WTC11 (cell line): ENCODE measurements around the gene SLPI. TPM values are rescaled to one million over a fixed set of nuclear protein-coding genes. Genes with fewer than 3 reads are reported as not detected.

Experiments
- ATAC-seq: fragments of 200-7000 bp; cut with Tn5 transposase; 2 replicates; pipeline ENCODE4 v1.10.0; 2021; ENCODE audit warnings: mild to moderate bottlenecking, moderate library complexity
- Bru-seq: library from RNA; stranded (reverse); fragments of 400-500 nt; gene quantifications from one replicate; lab custom pipeline; 2021; lab: Mats Ljungman, UMichigan
- CTCF ChIA-PET: fragments of 300-600 bp; sonication (Branson Sonifier 250); formaldehyde crosslinking; loops from one replicate; lab custom pipeline; 2021; ENCODE audit warnings: antibody characterized with exemption; lab: Charles Lee
- POLR2A ChIA-PET: fragments of 350-600 bp; sonication (Branson Sonifier 250); formaldehyde crosslinking; loops from one replicate; lab custom pipeline; 2021; ENCODE audit warnings: antibody characterized with exemption; lab: Charles Lee
- DNase-seq: peaks from one replicate; pipeline ENCODE4 v3.0.0; 2021; ENCODE audit warnings: low spot score
- H3K27ac Mint-ChIP-seq: 2 replicates; pipeline ENCODE4 v1.8.0; 2021; ENCODE audit warnings: mixed read lengths
- H3K27me3 Mint-ChIP-seq: 2 replicates; pipeline ENCODE4 v1.8.0; 2021; ENCODE audit warnings: low read depth, mild to moderate bottlenecking, moderate library complexity, mixed read lengths
- H3K36me3 Mint-ChIP-seq: 2 replicates; pipeline ENCODE4 v1.8.0; 2021; ENCODE audit warnings: mixed read lengths
- H3K4me1 Mint-ChIP-seq: 2 replicates; pipeline ENCODE4 v1.8.0; 2022; ENCODE audit warnings: mixed read lengths
- H3K4me3 Mint-ChIP-seq: 2 replicates; pipeline ENCODE4 v1.8.0; 2021; ENCODE audit warnings: mild to moderate bottlenecking, moderate library complexity, mixed read lengths
- H3K9me3 Mint-ChIP-seq: 2 replicates; pipeline ENCODE4 v1.8.0; 2021; ENCODE audit warnings: mixed read lengths
- ATF1 ChIP-seq: sonication (generic); formaldehyde crosslinking; IDR thresholded peaks from 2 replicates; pipeline ENCODE4 v1.8.1; 2023; ENCODE audit warnings: mild to moderate bottlenecking, moderate library complexity, missing genetic modification reagents
- CTCF ChIP-seq: fragments of 200-600 bp; IDR thresholded peaks from 2 replicates; pipeline ENCODE4 v1.8.0; 2022; ENCODE audit warnings: antibody characterized with exemption
- EMX1 ChIP-seq: fragments of 250-450 bp; sonication (Bioruptor Pico); IDR thresholded peaks from 2 replicates; pipeline ENCODE4 v1.8.0; 2021; ENCODE audit warnings: mild to moderate bottlenecking
- ERG ChIP-seq: fragments of 250-450 bp; sonication (Bioruptor Pico); IDR thresholded peaks from 2 replicates; pipeline ENCODE4 v1.8.0; 2021; ENCODE audit warnings: mild to moderate bottlenecking
- ESRRA ChIP-seq: sonication (generic); formaldehyde crosslinking; IDR thresholded peaks from 2 replicates; pipeline ENCODE4 v1.8.1; 2022; ENCODE audit warnings: mild to moderate bottlenecking, missing genetic modification reagents, borderline replicate concordance
- FOXP1 ChIP-seq: sonication (generic); formaldehyde crosslinking; IDR thresholded peaks from 2 replicates; pipeline ENCODE4 v1.8.0; 2022; ENCODE audit warnings: missing genetic modification reagents, mild to moderate bottlenecking, moderate library complexity, borderline replicate concordance
- MXD4 ChIP-seq: fragments of 250-450 bp; sonication (Bioruptor Pico); IDR thresholded peaks from 2 replicates; pipeline ENCODE4 v1.8.0; 2021; ENCODE audit warnings: mild to moderate bottlenecking, moderate library complexity, borderline replicate concordance
- NFYB ChIP-seq: sonication (generic); formaldehyde crosslinking; conservative IDR thresholded peaks from 2 replicates; pipeline ENCODE4 v1.8.0; 2022; ENCODE audit warnings: low read depth, missing genetic modification reagents
- NR1H2 ChIP-seq: sonication (generic); formaldehyde crosslinking; IDR thresholded peaks from 2 replicates; pipeline ENCODE4 v1.9.0; 2021; ENCODE audit warnings: mild to moderate bottlenecking, moderate library complexity, missing genetic modification reagents
- PRRX2 ChIP-seq: fragments of 250-450 bp; sonication (Bioruptor Pico); IDR thresholded peaks from 2 replicates; pipeline ENCODE4 v1.8.0; 2021; ENCODE audit warnings: mild to moderate bottlenecking
- RORB ChIP-seq: fragments of 250-450 bp; sonication (Bioruptor Pico); IDR thresholded peaks from 2 replicates; pipeline ENCODE4 v1.9.0; 2021; ENCODE audit warnings: mild to moderate bottlenecking
- TEAD4 ChIP-seq: sonication (generic); formaldehyde crosslinking; IDR thresholded peaks from 2 replicates; pipeline ENCODE4 v1.8.0; 2022; ENCODE audit warnings: mild to moderate bottlenecking, missing genetic modification reagents
- ZNF138 ChIP-seq: sonication (generic); formaldehyde crosslinking; conservative IDR thresholded peaks from 2 replicates; pipeline ENCODE4 v1.8.1; 2022; ENCODE audit warnings: mild to moderate bottlenecking, moderate library complexity, missing genetic modification reagents
- long read RNA-seq, 3 experiments: library from RNA in 1 of 3; library from capped mRNA in 1 of 3; library from polyadenylated mRNA in 1 of 3; unstranded in 2 of 3; stranded (forward) in 1 of 3; transcript quantifications; one replicate each; pipeline ENCODE4 v2.0.0, GENCODE V29; 2021
- total RNA-seq: library from RNA; stranded (reverse); gene quantifications from 3 replicates; pipeline ENCODE4 v1.2.3, GENCODE V29; 2021
- TF ChIP-seq, protein P1 (sequence below): sonication (generic); formaldehyde crosslinking; IDR thresholded peaks from 2 replicates; pipeline ENCODE4 v1.8.1; 2022; ENCODE audit warnings: low read depth, mild to moderate bottlenecking, moderate library complexity, missing genetic modification reagents, borderline replicate concordance
- TF ChIP-seq, protein P2 (sequence below): sonication (generic); formaldehyde crosslinking; IDR thresholded peaks from 2 replicates; pipeline ENCODE4 v1.8.1; 2022; ENCODE audit warnings: low read depth, missing genetic modification reagents, borderline replicate concordance
- TF ChIP-seq, protein P3 (sequence below): sonication (generic); formaldehyde crosslinking; IDR thresholded peaks from 2 replicates; pipeline ENCODE4 v1.8.0; 2022; ENCODE audit warnings: mild to moderate bottlenecking, missing genetic modification reagents
- TF ChIP-seq, protein P4 (sequence below): sonication (generic); formaldehyde crosslinking; IDR thresholded peaks from 2 replicates; pipeline ENCODE4 v1.8.0; 2023; ENCODE audit warnings: mild to moderate bottlenecking, missing genetic modification reagents
- TF ChIP-seq, protein P5 (sequence below): fragments of 250-450 bp; sonication (Bioruptor Pico); IDR thresholded peaks from 2 replicates; pipeline ENCODE4 v2.1.2; 2022; ENCODE audit warnings: mild to moderate bottlenecking, moderate library complexity

Gene SLPI, protein sequence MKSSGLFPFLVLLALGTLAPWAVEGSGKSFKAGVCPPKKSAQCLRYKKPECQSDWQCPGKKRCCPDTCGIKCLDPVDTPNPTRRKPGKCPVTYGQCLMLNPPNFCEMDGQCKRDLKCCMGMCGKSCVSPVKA
- total RNA-seq = 0.60 to 0.78 TPM (median 0.74 TPM) in 3 replicates
- Bru-seq, nascent RNA = not detected
- long read RNA-seq, experiment 1 = 0 reads
- long read RNA-seq, experiment 2 = 0 reads
- long read RNA-seq, experiment 3 = 0 reads

DNA sequence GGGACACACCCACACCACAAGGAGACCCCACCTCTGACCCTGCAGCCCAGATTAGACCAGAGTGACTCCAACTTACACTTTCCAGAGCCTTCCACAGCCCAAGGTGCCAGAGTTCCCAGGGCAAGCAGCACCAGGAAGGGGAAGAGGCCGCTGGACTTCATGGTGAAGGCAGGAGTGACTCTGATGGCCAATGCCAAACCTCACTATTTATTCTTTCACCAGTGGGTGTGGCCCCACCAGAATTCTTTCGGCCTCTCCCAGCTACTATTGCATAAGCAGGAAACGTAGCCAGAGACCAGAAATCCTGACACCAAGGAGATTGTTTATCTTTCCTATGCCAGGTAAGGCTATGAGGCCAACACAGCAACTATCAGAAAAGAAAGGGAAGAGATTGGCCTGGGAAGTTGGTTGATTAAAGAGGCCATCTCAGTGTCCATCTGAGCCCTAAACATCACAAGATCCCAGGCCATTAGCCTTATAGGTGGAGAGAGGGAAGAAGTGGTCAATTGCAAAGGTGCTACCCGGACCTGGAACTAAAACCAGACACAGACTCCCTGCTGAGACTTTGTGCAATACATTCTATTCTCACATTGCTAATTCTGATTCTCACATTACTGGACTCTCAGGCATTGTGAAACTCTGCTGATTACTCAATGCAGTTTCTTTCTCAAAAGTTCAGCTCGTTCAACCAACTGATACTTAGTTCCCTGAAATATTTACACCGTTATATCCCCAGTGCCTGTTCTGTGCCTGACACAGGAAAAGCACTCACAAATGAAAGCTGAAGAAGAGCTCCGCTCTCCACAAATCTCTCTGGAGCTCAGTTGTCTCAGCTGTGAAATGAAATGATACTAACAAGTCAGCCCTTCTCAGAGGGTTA, at the start of gene SLPI:
Gene SLPI, minus strand, starts transcription at position 182 of the 880 bp plus-strand sequence. Its CDS starts 21 bp downstream, at position 161.
- no peaks in the 10 kb centered on the region for H3K9me3 Mint-ChIP-seq
- H3K4me1 Mint-ChIP-seq = peaks cover 9% of the 10 kb centered on the region
- peaks cover 3% of the 10 kb centered on the region; the same call in 1 of the 2 replicates for H3K27me3 Mint-ChIP-seq
- DNase-seq = no peak
- ChIA-PET POLR2A (no interaction called here), CTCF (interaction anchor here (0.9 to 4.4 kb wide), 3 partner anchors 25 to 39 kb away, joined by 3 to 15 read pairs (median 4); no protein-coding TSS in a partner anchor)
- no peak within 1 kb of the TSS for H3K4me3 Mint-ChIP-seq
- TF ChIP-seq ATF1 (CRISPR knock-in tag) (no peak), RORB (CRISPR knock-in tag) (no peak), FOXP1 (no peak), PRRX2 (CRISPR knock-in tag) (no peak)
- TF ChIP-seq, protein P1, sequence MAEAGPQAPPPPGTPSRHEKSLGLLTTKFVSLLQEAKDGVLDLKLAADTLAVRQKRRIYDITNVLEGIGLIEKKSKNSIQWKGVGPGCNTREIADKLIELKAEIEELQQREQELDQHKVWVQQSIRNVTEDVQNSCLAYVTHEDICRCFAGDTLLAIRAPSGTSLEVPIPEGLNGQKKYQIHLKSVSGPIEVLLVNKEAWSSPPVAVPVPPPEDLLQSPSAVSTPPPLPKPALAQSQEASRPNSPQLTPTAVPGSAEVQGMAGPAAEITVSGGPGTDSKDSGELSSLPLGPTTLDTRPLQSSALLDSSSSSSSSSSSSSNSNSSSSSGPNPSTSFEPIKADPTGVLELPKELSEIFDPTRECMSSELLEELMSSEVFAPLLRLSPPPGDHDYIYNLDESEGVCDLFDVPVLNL (CRISPR knock-in tag) = no peak
- TF ChIP-seq, protein P2, sequence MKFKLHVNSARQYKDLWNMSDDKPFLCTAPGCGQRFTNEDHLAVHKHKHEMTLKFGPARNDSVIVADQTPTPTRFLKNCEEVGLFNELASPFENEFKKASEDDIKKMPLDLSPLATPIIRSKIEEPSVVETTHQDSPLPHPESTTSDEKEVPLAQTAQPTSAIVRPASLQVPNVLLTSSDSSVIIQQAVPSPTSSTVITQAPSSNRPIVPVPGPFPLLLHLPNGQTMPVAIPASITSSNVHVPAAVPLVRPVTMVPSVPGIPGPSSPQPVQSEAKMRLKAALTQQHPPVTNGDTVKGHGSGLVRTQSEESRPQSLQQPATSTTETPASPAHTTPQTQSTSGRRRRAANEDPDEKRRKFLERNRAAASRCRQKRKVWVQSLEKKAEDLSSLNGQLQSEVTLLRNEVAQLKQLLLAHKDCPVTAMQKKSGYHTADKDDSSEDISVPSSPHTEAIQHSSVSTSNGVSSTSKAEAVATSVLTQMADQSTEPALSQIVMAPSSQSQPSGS (CRISPR knock-in tag) = no peak
- no peak within 1 kb of the TSS for H3K27ac Mint-ChIP-seq
- H3K36me3 Mint-ChIP-seq = no peaks in the 10 kb centered on the region
- ATAC-seq = no peak

- H3K4me1 Mint-ChIP-seq = peaks cover 22% of the 10 kb centered on the region
- ChIA-PET POLR2A (no interaction called here), CTCF (interaction anchor here (0.5 to 5.8 kb wide), 10 partner anchors 8 to 183 kb away, joined by 3 to 154 read pairs (median 3); no protein-coding TSS in a partner anchor)
- DNase-seq (no peak), ATAC-seq (no peak)
- H3K4me3 Mint-ChIP-seq = no peak overlapping the region
- no peaks in the 10 kb centered on the region for H3K9me3 Mint-ChIP-seq
- peaks cover 11% of the 10 kb centered on the region for H3K27me3 Mint-ChIP-seq
- no peaks in the 10 kb centered on the region for H3K36me3 Mint-ChIP-seq
- H3K27ac Mint-ChIP-seq = no peak overlapping the region
- TF ChIP-seq EMX1 (CRISPR knock-in tag) (no peak), CTCF (no peak), NR1H2 (CRISPR knock-in tag) (no peak), ESRRA (CRISPR knock-in tag) (no peak), MXD4 (no peak), TEAD4 (CRISPR knock-in tag) (no peak), ERG (CRISPR knock-in tag) (no peak), NFYB (CRISPR knock-in tag) (no peak), ZNF138 (CRISPR knock-in tag) (no peak)
- TF ChIP-seq, protein P3, sequence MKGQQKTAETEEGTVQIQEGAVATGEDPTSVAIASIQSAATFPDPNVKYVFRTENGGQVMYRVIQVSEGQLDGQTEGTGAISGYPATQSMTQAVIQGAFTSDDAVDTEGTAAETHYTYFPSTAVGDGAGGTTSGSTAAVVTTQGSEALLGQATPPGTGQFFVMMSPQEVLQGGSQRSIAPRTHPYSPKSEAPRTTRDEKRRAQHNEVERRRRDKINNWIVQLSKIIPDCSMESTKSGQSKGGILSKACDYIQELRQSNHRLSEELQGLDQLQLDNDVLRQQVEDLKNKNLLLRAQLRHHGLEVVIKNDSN (CRISPR knock-in tag) = no peak
- TF ChIP-seq, protein P4, sequence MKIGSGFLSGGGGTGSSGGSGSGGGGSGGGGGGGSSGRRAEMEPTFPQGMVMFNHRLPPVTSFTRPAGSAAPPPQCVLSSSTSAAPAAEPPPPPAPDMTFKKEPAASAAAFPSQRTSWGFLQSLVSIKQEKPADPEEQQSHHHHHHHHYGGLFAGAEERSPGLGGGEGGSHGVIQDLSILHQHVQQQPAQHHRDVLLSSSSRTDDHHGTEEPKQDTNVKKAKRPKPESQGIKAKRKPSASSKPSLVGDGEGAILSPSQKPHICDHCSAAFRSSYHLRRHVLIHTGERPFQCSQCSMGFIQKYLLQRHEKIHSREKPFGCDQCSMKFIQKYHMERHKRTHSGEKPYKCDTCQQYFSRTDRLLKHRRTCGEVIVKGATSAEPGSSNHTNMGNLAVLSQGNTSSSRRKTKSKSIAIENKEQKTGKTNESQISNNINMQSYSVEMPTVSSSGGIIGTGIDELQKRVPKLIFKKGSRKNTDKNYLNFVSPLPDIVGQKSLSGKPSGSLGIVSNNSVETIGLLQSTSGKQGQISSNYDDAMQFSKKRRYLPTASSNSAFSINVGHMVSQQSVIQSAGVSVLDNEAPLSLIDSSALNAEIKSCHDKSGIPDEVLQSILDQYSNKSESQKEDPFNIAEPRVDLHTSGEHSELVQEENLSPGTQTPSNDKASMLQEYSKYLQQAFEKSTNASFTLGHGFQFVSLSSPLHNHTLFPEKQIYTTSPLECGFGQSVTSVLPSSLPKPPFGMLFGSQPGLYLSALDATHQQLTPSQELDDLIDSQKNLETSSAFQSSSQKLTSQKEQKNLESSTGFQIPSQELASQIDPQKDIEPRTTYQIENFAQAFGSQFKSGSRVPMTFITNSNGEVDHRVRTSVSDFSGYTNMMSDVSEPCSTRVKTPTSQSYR = no peak
- TF ChIP-seq, protein P5, sequence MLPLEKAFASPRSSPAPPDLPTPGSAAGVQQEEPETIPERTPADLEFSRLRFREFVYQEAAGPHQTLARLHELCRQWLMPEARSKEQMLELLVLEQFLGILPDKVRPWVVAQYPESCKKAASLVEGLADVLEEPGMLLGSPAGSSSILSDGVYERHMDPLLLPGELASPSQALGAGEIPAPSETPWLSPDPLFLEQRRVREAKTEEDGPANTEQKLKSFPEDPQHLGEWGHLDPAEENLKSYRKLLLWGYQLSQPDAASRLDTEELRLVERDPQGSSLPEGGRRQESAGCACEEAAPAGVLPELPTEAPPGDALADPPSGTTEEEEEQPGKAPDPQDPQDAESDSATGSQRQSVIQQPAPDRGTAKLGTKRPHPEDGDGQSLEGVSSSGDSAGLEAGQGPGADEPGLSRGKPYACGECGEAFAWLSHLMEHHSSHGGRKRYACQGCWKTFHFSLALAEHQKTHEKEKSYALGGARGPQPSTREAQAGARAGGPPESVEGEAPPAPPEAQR (CRISPR knock-in tag) = no peak
- TF ChIP-seq, protein P1 (CRISPR knock-in tag) = no peak
Measured at GRCh38 chr20:45303586-45304463, 49.5 kb upstream of the SLPI start.
